ENCODE data around the gene KANSL1. TPM values are rescaled to one million over a fixed set of nuclear protein-coding genes. Genes with fewer than 3 reads are reported as not detected.
"Not testable (repeated sequence)": the region's sequence is repeated elsewhere in the genome, so short reads cannot be mapped to it uniquely, and the experiment has no call there.

The KANSL1 gene
- total RNA-seq = 100 to 1,000 TPM in 2 of 7 donors, 10 to 100 TPM in 5; 60.2 to 107 (median 86.9) TPM
- 10 to 100 TPM; 30.4 to 39.8 TPM for polyA plus RNA-seq
- long read RNA-seq, donor 1, transcript KANSL1-210 (1 exons, 1,493 nt) = major isoform, 9 of 62 reads
- long read RNA-seq, donor 1, transcript KANSL1-226 (8 exons, 3,392 nt) = minor isoform, 5 of 62 reads
- long read RNA-seq, donor 1, partial matches to known transcripts = 31 of 62 reads
- long read RNA-seq, donor 1, other reads (novel, unspliced or antisense) = 17 of 62 reads
- long read RNA-seq, donor 2, full-length matches to known transcripts = 12 of 12 reads
- long read RNA-seq, donor 2, partial matches to known transcripts = 0 of 12 reads
- long read RNA-seq, donor 2, other reads (novel, unspliced or antisense) = 0 of 12 reads
- long read RNA-seq, donor 3, full-length matches to known transcripts = 17 of 48 reads
- long read RNA-seq, donor 3, partial matches to known transcripts = 12 of 48 reads
- long read RNA-seq, donor 3, other reads (novel, unspliced or antisense) = 19 of 48 reads

- Histone ChIP-seq H3K4me1 (ENCODE audit: insufficient read depth) (peaks cover 18% of the 10 kb centered on the region), H3K27me3 (no peaks in the 10 kb centered on the region), H3K4me3 (peak within 1 kb of the TSS; percentile 88), H3K27ac (peak within 1 kb of the TSS; percentile 98 to 99), H3K9me3 (no peaks in the 10 kb centered on the region), H3K36me3 (no peaks in the 10 kb centered on the region)
- peak; percentile 88 to 94 (median 90) for DNase-seq
- intact Hi-C loops (cut with DNase I) = loop anchor here (2.0 to 10.0 kb wide), 3 partner anchors 146 to 148 kb away; no protein-coding TSS in a partner anchor
- TF ChIP-seq EP300 (IDR thresholded peaks at IDR 0.05) (no peak), POLR2A (IDR thresholded peaks at IDR 0.05) (peak; percentile 32), CTCF (IDR thresholded peaks at IDR 0.05) (peak in 1 of 3 donors; percentile 61)
- 0 to 1% (median 0%) methylated on average over 15 to 72 of the region's 72 CpGs for WGBS, 3 donors
Measured at GRCh38 chr17:46193151-46193625, at the start of gene KANSL1. Gene KANSL1 (minus strand): TSS chr17:46193429. CDS start chr17:46172143, 21,286 bp downstream.

GRCh38 chr17:46231359-46231758, 38.1 kb upstream of the KANSL1 start:
- intact Hi-C loops (cut with DNase I) = not testable (repeated sequence)
- WGBS, 3 donors = 80 to 88% (median 84%) methylated on average over 7 to 8 of the region's 8 CpGs

GRCh38 chr17:46225274-46225794, 32.1 kb upstream of the KANSL1 start:
- H3K9me3 ChIP-seq; intact Hi-C loops (cut with DNase I); H3K4me1 ChIP-seq (ENCODE audit: insufficient read depth); H3K27ac ChIP-seq; H3K36me3 ChIP-seq; H3K27me3 ChIP-seq: not testable (repeated sequence)
- 0 to 1% (median 1%) methylated on average over 18 to 19 of the region's 22 CpGs for WGBS, 3 donors
- peak overlapping the region; percentile 69 for H3K4me3 ChIP-seq
- peak; percentile 91 to 99 (median 96) for DNase-seq

More at GRCh38 chr17:46231359-46231758, 38.1 kb upstream of the KANSL1 start:
- not testable (repeated sequence) for H3K36me3 ChIP-seq; H3K4me1 ChIP-seq (ENCODE audit: insufficient read depth); H3K27me3 ChIP-seq; H3K9me3 ChIP-seq; H3K4me3 ChIP-seq; DNase-seq; H3K27ac ChIP-seq

GRCh38 chr17:46224864-46225263, 31.6 kb upstream of the KANSL1 start:
- Histone ChIP-seq H3K4me3 (peak overlapping the region; percentile 69), H3K27ac (peak overlapping the region in 1 of 2 donors; percentile 21)
- intact Hi-C loops (cut with DNase I); H3K4me1 ChIP-seq (ENCODE audit: insufficient read depth); H3K27me3 ChIP-seq; H3K9me3 ChIP-seq; H3K36me3 ChIP-seq: not testable (repeated sequence)
- DNase-seq = peak in 1 of 5 donors; percentile 30
- 1% methylated on average over 51 of the region's 54 CpGs; no CpG with 5 or more reads in 2 of the 3 donors for WGBS, 3 donors

- H3K36me3 ChIP-seq; DNase-seq; H3K9me3 ChIP-seq; H3K4me1 ChIP-seq (ENCODE audit: insufficient read depth); H3K27ac ChIP-seq; intact Hi-C loops (cut with DNase I); H3K4me3 ChIP-seq; H3K27me3 ChIP-seq: not testable (repeated sequence)
- 92 to 100% methylated on average over 1 to 2 of the region's 2 CpGs; no CpG with 5 or more reads in 1 of the 3 donors for WGBS, 3 donors
Measured at GRCh38 chr17:46223041-46223440, 29.8 kb upstream of the KANSL1 start.

GRCh38 chr17:46216682-46217081, 23.5 kb upstream of the KANSL1 start:
- H3K27ac ChIP-seq = no peak overlapping the region
- no peak overlapping the region for H3K4me3 ChIP-seq
- no peaks in the 10 kb centered on the region for H3K4me1 ChIP-seq (ENCODE audit: insufficient read depth)
- no peak for DNase-seq
- H3K9me3 ChIP-seq = no peaks in the 10 kb centered on the region
- no peaks in the 10 kb centered on the region for H3K27me3 ChIP-seq
- intact Hi-C loops (cut with DNase I) = loop anchor here in 1 of 4 donors (10.0 kb wide), 1 partner anchor 212 kb away; no protein-coding TSS in a partner anchor
- no peak for TF ChIP-seq POLR2A (IDR thresholded peaks at IDR 0.05)
- no peak for TF ChIP-seq CTCF (IDR thresholded peaks at IDR 0.05)
- TF ChIP-seq EP300 (IDR thresholded peaks at IDR 0.05) = no peak
- 87 to 89% (median 87%) methylated on average over 3 of the region's 3 CpGs for WGBS, 3 donors
- no peaks in the 10 kb centered on the region for H3K36me3 ChIP-seq
